Measurements from ENCODE around the gene VAV1. TPM values are rescaled to one million over a fixed set of nuclear protein-coding genes. Genes with fewer than 3 reads are reported as not detected.

The VAV1 gene
- total and polyA plus RNA-seq, 2 of the 8 experiments (the other 6 are each of a cell fraction or from before 2014, with no cell fraction given), result 0.21 to 0.22 TPM

DNA sequence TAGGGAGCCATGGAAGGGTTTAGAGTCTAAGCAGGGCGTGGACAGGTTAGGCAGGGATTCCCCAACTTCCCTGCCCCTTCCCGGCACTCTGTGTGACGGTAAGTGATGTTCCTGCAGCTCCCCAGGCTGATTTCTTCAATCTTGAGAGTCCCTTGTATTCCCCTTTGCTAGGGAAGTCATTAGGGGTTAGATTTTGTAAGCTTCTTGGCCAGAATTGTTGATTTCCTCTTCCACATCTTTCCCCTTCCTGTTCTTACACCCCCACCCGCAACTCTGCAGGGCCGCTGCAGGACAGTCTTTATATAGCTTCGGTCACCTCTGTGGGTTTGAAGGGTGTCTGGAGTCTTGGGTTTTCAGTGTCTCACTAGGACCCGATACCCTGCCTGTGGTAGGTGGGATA, 104.2 kb downstream of the VAV1 start (continued):
- no peak for TF ChIP-seq SAP30 (IDR thresholded peaks at IDR 0.05; ENCODE audit: insufficient read depth, insufficient replicate concordance, low read length)
- TF ChIP-seq CREB1 (IDR thresholded peaks at IDR 0.05), result no peak

Measured in H1 (cell line).